Cardiac muscle cell (in vitro differentiated cells and primary cell): ENCODE measurements around the gene CNTRL. TPM values are rescaled to one million over a fixed set of nuclear protein-coding genes. Genes with fewer than 3 reads are reported as not detected.

Source experiments
- DNase-seq, 2 donors: peaks; one replicate each; pipeline versions ENCODE4 v3.0.0 to v3.0.0-alpha.2; 2010 to 2017; ENCODE audit warnings: low read depth in 1 of 2, low spot score in 1 of 2
- H3K27ac ChIP-seq: fragments of 200-600 bp; sonication (generic); 2 replicates; pipeline ENCODE4 v1.5.1; 2016
- H3K27me3 ChIP-seq: fragments of 200-600 bp; sonication (generic); 2 replicates; pipeline ENCODE4 v1.6.0; 2016; ENCODE audit warnings: control low read depth
- H3K36me3 ChIP-seq: fragments of 200-600 bp; sonication (generic); 2 replicates; pipeline ENCODE4 v1.5.1; 2016; ENCODE audit warnings: control low read depth
- H3K4me1 ChIP-seq: fragments of 200-600 bp; sonication (generic); 2 replicates; pipeline ENCODE4 v1.8.1; 2017; ENCODE audit warnings: low read depth, mild to moderate bottlenecking, mixed run types
- H3K4me3 ChIP-seq: fragments of 200-600 bp; sonication (generic); 2 replicates; pipeline ENCODE4 v1.5.1; 2016; ENCODE audit warnings: mild to moderate bottlenecking
- H3K9me3 ChIP-seq: fragments of 200-600 bp; sonication (generic); 2 replicates; pipeline ENCODE4 v1.5.1; 2017; ENCODE audit warnings: low read depth, mild to moderate bottlenecking, control low read depth
- polyA plus RNA-seq: library from polyadenylated mRNA; unstranded; fragments of >200 nt; fragmentation: Nextera tagmentation; extraction: Ambion mirVana; gene quantifications from 2 replicates; pipeline ENCODE4 v1.2.1, GENCODE V29; 2016
- total RNA-seq: library from RNA; depleted of rRNA; stranded (reverse); fragments of >200 nt; gene quantifications from 2 replicates; pipeline ENCODE4 v1.2.3, GENCODE V29; 2016
- TF ChIP-seq, protein P1 (sequence below): IDR thresholded peaks from 2 replicates; pipeline ENCODE4 v1.5.1; 2012; ENCODE audit warnings: low read depth, mild to moderate bottlenecking, low read length

CNTRL gene
- total and polyA plus RNA-seq, 2 experiments from 2014 or later, result 6.3 to 24.6 TPM

DNA sequence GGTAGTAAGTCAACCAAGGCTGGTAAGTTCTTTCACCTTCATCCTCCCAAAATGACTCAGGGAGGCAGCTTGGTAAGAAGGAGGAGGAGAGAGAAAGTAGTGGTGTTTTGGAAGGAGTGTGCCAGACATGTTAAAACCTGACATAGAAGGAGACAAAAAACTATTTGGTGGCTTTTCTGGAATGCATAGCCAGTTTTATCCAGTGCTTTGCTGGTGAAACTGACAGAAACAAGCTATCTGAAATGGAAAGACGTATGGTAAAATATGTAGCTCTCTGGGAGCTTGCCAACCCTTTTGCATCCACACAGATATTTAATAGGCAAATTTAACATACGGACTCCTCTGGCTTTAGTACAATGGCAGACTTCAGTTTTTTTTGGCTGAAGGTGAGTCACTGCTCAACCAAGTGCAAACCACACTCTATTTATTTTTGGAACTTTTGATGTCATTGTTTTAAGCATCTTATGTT, 81.5 kb downstream of the CNTRL start:
- Histone ChIP-seq H3K36me3 (peaks cover 22% of the 10 kb centered on the region), H3K27ac (no peak overlapping the region), H3K4me1 (no peaks in the 10 kb centered on the region), H3K4me3 (no peak overlapping the region), H3K27me3 (no peaks in the 10 kb centered on the region), H3K9me3 (no peaks in the 10 kb centered on the region)
- TF ChIP-seq, protein P1, sequence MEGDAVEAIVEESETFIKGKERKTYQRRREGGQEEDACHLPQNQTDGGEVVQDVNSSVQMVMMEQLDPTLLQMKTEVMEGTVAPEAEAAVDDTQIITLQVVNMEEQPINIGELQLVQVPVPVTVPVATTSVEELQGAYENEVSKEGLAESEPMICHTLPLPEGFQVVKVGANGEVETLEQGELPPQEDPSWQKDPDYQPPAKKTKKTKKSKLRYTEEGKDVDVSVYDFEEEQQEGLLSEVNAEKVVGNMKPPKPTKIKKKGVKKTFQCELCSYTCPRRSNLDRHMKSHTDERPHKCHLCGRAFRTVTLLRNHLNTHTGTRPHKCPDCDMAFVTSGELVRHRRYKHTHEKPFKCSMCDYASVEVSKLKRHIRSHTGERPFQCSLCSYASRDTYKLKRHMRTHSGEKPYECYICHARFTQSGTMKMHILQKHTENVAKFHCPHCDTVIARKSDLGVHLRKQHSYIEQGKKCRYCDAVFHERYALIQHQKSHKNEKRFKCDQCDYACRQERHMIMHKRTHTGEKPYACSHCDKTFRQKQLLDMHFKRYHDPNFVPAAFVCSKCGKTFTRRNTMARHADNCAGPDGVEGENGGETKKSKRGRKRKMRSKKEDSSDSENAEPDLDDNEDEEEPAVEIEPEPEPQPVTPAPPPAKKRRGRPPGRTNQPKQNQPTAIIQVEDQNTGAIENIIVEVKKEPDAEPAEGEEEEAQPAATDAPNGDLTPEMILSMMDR, result no peak
- peak in 1 of 2 donors; percentile 82 for DNase-seq

DNA sequence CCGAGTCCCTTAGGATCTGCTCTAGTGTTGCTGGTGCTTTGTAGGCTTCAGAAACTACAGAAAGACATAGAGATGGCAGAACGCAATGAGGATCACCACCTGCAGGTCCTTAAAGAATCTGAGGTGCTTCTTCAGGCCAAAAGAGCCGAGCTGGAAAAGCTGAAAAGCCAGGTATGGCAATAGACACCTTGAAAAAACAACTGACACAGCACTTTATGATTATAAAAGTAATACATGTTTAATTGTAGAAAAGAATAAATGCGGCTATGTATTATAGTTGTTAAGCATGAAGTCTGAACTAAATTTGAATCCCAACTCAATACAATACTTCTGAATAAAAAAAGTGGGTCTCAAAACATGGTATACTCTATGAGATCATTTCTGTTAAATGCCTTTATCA, 83.2 kb downstream of the CNTRL start:
- Histone ChIP-seq H3K27ac (no peak overlapping the region), H3K9me3 (no peaks in the 10 kb centered on the region), H3K4me3 (no peak overlapping the region), H3K27me3 (no peaks in the 10 kb centered on the region), H3K4me1 (no peaks in the 10 kb centered on the region), H3K36me3 (peaks cover 31% of the 10 kb centered on the region)
- TF ChIP-seq, protein P1, result no peak
- no peak for DNase-seq

DNA sequence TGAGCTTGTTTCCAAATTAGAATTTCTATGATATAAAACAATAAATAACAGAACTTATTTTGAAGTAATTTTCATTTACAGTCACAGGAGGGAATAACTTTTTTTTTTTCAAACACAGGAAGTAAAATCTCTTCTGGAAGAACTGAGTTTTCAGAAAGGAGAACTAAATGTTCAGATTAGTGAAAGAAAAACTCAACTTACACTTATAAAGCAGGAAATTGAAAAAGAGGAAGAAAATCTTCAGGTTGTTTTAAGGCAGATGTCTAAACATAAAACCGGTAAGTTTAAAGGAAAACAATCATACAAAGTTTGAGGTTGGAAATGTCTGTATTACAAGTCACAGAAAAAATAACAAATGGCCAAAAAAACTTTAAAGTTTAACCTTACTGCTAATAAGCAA, 85.3 kb downstream of the CNTRL start:
- Histone ChIP-seq H3K36me3 (peaks cover 26% of the 10 kb centered on the region), H3K9me3 (no peaks in the 10 kb centered on the region), H3K27me3 (no peaks in the 10 kb centered on the region), H3K27ac (no peak overlapping the region), H3K4me3 (no peak overlapping the region), H3K4me1 (no peaks in the 10 kb centered on the region)
- TF ChIP-seq, protein P1, result no peak
- no peak for DNase-seq

DNA sequence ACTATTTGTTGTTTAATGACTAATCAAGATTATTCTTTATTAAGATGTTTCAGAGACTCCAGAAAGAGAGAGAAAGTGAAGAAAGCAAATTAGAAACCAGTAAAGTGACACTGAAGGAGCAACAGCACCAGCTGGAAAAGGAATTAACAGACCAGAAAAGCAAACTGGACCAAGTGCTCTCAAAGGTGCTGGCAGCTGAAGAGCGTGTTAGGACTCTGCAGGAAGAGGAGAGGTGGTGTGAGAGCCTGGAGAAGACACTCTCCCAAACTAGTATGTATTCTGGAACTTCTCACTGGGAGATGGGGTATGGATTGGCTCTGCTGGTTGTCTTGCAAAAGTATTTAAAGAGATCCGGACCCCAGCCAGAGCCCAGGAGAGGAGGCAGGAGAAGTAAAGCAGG, 93.3 kb downstream of the CNTRL start:
- Histone ChIP-seq H3K36me3 (peaks cover 19% of the 10 kb centered on the region), H3K4me1 (no peaks in the 10 kb centered on the region)

DNA sequence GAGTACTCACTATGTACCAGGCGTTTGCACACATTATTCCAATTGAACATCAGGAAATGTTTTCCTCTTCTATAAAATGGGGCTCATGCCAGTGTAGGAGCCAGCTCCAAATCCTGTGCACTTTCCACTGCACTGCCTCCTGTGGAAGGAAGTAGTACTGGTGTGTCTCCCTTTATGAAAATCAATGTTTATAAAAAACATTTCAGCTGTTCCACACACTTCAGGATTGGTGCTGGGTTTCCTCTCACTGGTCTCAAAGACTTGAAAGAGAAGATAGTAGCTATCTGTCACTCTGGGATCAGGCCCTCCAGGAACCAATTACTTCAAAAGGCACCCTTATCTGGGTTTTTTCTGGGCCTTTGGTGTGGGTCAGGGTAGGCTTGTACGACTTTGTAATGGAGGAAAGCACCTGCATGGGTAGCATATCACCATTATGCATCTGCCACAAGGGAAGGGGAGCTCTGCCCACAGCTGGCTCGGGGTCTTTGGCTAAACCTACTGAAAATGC, 94.4 kb downstream of the CNTRL start:
- no peak overlapping the region for H3K4me3 ChIP-seq
- H3K36me3 ChIP-seq, result peaks cover 23% of the 10 kb centered on the region
- no peaks in the 10 kb centered on the region for H3K27me3 ChIP-seq
- peak; percentile 20 to 40 for DNase-seq
- H3K4me1 ChIP-seq, result no peaks in the 10 kb centered on the region
- TF ChIP-seq, protein P1, result peak; percentile 53
- no peaks in the 10 kb centered on the region for H3K9me3 ChIP-seq
- peak overlapping the region; percentile 80 for H3K27ac ChIP-seq

More for the DNA sequence above, 93.3 kb downstream of the CNTRL start:
- TF ChIP-seq, protein P1, result no peak
- H3K4me3 ChIP-seq, result no peak overlapping the region
- no peaks in the 10 kb centered on the region for H3K9me3 ChIP-seq
- no peak overlapping the region for H3K27ac ChIP-seq
- no peak for DNase-seq
- no peaks in the 10 kb centered on the region for H3K27me3 ChIP-seq
